Spleen (tissue), 7 donors: ENCODE results near the gene PEA15.

ENCODE experiments used
- CTCF ChIP-seq, 11 experiments: fragments of 200-600 bp in 7 of 11; fragments of 450-650 bp in 4 of 11; sonication (generic) in 4 of 11; IDR thresholded peaks in 8 of 11; conservative IDR thresholded peaks in 3 of 11; 1 replicate in 7 of 11; 2 replicates in 4 of 11; pipeline versions ENCODE4 v1.4.0 to v1.8.0; 2016 to 2021; ENCODE audit warnings: antibody characterized with exemption in 11 of 11, inconsistent platforms in 4 of 11, mild to moderate bottlenecking in 1 of 11
- POLR2A ChIP-seq, 3 donors: fragments of 450-650 bp; IDR thresholded peaks; one replicate each; pipeline ENCODE4 v1.5.1; 2017; ENCODE audit warnings: antibody characterized with exemption in 3 of 3, mild to moderate bottlenecking in 1 of 3
- donor health status: DM: no; HTN: no; CAD: no; lungs with moderate emphysema.
- donor health status: DM: no; HTN: no; CAD: no.
- donor health status: DM: no; HTN: no; CAD: no.

GRCh38 chr1:160167056-160167455 lies 38.1 kb upstream of the PEA15 start:
- no peak for TF ChIP-seq CTCF (IDR thresholded peaks at IDR 0.05 in 8 of 11, conservative IDR thresholded peaks at IDR 0.05 in 3 of 11)
- no peak for TF ChIP-seq POLR2A (IDR thresholded peaks at IDR 0.05)
